OCI-M2 (cell line): Measurements from ENCODE around the gene NEU3.
"Not testable (repeated sequence)": the region's sequence is repeated elsewhere in the genome, so short reads cannot be mapped to it uniquely, and the experiment has no call there.

Experiments used
- DNase-seq: peaks from one replicate; lab custom pipeline; 2025; ENCODE audit not compliant: unreplicated experiment; lab: John Stamatoyannopoulos, UW

Gene NEU3

GRCh38 chr11:74988541-74989259 lies at the start of gene NEU3:
TSS of gene NEU3 (plus strand) at chr11:74988933. CDS start at chr11:74989061, 128 bp downstream.
- DNase-seq = peak; percentile 41

GRCh38 chr11:74941492-74941891 lies 47.2 kb upstream of the NEU3 start:
- no peak for DNase-seq

- no peak for DNase-seq
Observed at GRCh38 chr11:74942073-74942759, 46.5 kb upstream of the NEU3 start.

- no peak for DNase-seq
Observed at GRCh38 chr11:74948546-74948897, 40.2 kb upstream of the NEU3 start.

DNA sequence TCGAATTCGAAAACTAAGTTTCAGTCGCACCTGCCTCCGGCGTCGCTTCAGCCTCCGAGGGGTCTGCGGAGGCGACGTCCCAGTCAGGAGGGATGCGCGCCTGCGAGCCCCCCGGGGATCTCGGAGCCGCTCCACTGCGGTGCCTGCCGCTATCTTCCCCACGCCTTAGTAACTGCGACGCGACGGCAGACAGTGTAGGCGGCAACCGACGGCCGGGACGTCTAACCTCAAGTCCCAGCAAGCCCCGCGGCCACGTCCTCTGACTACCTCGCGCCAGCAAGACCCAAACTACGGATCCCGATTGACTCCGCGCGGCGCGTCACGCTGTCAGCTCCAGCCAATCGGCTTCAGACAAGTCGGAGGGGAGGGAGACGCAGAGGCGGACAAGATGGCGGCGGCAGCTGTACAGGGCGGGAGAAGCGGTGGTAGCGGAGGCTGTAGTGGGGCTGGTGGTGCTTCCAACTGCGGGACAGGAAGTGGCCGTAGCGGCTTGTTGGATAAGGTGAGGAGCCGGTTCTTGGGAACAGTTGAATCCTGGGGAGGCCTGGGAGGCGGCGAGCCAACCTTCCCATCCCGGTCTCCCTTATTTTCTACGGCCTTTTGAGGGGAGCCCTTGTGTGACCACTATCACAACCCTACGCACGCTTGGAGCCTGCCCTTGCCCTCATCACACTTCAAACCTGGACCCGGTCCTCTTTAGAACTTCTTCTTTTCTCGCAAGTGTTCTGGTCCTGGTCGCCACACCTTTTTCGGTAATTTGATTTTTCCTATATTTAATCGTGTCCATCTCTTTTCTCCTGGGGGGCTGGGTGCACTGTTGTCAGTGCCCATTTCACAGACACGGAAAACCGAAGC lies 39.6 kb upstream of the NEU3 start, which contains the start of the genes SPCS2 and XRRA1:
SPCS2 (plus strand) TSS at position 369 of the 855 bp plus-strand sequence; CDS start at position 389, 20 bp downstream.
XRRA1 (minus strand) TSS at position 194 of the 855 bp plus-strand sequence. CDS start 8,213 bp downstream, outside the sequence.
- DNase-seq = peak; percentile 53

- no peak for DNase-seq
Observed at GRCh38 chr11:74949753-74950137, 39.0 kb upstream of the NEU3 start.

DNA sequence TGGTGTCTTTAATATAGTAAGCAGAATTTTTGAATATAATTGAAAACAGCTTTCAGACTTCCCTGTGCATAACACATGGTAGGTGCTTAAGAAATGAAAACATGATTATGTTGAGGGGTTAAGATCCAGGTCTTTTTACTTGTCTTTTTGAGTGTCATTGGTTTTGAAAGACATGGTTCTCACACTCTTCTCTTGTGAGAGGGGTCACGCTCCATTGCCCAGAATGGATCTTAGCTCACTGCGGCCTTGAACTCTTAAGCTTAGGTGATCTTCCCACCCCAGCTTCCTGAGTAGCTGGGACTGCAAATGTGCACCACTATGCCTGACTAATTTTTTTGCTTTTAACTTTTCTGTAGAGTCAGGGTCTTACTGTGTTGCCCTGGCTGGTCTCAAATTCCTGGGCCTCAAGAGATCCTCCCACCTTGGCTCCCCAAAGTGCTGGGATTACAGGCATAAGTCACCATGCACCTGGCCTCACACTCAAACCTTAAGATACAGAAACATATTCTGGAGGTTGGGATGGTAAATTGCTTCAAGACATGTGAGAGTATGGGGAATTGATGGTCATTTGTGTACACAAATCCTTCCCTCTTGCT lies 38.3 kb upstream of the NEU3 start:
- DNase-seq = no peak

DNA sequence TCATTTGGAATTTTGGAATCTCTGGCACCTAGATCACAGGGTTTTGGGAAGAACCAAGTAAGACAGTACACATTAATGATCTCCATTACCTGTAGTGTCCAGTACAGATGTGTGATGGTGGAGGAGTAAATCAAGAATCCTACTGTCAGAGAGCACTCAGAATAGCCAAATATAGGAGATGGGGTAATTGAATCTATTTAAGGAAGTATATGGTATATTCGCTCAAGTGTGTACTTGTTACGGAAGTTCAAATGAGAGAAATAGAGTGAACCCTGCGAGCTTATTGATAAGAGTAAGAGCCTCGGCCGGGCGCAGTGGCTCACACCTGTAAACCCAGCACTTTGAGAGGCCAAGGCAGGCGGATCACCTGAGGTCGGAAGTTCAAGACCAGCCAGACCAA lies 37.5 kb upstream of the NEU3 start:
- DNase-seq = no peak

DNA sequence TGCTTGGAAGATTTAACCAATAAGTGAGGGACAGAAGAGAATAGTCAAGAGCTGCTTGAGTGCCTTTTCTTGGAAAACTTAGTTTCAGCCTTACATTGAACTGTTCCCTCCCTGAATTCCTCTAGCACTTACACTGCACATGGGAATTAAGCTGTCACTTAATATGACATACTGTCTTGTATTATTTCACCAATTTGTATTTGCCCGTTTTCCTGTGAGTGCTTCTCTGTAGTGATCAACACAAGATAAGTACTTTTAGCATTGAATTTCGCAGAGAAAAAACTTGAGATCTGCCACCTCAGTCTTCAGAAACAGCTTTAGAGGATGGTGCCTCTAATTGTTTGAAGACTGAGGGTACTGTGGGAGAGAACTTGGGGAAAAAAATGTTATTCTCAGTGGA lies 36.0 kb upstream of the NEU3 start:
- no peak for DNase-seq

GRCh38 chr11:74953451-74953850 lies 35.3 kb upstream of the NEU3 start:
- no peak for DNase-seq

DNA sequence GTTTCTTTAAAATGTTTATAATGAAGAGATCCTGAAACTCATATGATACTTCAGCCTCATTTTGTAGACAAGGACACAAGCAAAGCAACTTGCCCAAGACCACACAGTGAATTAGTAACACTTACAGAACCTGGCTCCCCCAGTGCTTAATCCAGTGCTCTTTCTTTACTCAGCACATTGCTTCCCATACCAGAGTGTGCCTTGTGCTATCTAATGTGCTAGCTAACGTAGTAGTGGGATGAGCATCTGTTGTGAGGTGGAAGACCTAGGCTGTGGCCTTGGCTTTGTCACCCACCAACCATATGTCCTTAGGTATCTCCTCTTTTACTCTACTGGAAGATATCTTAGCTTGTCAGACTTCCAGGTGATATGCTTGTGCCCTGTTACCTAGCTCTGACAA lies 34.5 kb upstream of the NEU3 start:
- no peak for DNase-seq

- DNase-seq = no peak
Observed at GRCh38 chr11:74956397-74957015, 32.2 kb upstream of the NEU3 start.

- no peak for DNase-seq
Observed at GRCh38 chr11:74957937-74958629, 30.6 kb upstream of the NEU3 start.

DNA sequence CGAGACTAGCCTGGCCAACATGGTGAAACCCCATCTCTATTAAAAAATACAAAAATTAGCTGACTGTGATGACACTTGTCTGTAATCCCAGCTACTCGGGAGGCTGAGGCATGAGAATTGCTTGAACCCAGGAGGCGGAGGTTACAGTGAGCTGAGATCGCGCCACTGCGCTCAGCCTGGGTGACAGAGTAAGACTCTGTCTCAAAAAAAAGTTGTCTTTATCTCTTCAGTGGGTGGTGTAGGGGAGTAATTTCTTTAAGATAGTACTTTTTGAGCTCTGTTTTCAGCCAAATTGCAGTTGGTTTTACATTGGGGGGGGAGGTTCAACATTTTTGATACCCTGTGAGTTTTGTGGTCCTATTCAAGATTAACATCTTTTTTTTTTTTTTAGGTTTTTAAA lies 28.6 kb upstream of the NEU3 start:
- DNase-seq = not testable (repeated sequence)

- no peak for DNase-seq
Observed at GRCh38 chr11:74966651-74967050, 22.1 kb upstream of the NEU3 start.

DNA sequence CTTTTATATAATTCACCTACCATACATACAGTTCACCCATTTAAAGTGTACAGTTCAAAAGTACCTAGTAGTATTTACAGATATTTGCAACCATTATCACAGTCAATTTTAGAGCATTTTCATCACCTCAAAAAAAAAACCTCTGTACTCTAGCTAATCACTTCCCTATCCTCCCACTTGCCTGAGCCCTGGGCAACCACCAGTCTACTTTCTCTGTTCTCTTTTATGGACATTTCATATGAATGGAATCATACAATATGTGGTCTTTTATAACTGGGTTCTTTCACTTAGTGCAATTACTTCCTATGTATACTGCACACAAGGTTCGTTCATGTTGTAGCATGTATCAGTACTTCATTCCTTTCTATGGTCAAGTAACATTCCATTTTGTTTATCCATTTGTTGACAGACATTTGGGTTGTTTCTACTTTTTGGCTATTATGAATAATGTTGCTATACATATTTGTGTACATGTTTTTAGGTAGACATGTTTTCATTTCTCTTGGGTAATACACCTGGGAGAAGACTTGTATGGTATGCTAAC lies 17.8 kb upstream of the NEU3 start:
- no peak for DNase-seq

GRCh38 chr11:74971424-74971823 lies 17.3 kb upstream of the NEU3 start:
- no peak for DNase-seq

DNA sequence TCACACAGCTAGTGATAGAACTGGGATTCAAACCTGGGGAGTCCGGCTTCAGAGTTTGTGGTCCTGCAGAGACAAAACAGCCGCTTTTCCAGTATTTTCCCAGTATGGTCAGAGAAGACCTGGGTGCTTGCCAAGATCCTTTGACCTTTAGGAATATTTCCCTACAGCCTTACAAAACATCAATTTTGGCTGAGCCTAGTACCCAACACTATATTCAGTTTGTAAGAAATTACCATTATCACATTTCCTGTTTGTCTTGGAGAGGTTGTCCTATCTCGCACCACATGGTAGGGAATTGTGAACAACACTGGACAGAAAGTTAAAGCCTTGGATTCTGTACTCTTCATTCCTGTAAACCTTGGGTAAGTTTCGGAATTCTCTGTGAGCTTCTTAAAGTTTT lies 10.7 kb upstream of the NEU3 start:
- no peak for DNase-seq

DNA sequence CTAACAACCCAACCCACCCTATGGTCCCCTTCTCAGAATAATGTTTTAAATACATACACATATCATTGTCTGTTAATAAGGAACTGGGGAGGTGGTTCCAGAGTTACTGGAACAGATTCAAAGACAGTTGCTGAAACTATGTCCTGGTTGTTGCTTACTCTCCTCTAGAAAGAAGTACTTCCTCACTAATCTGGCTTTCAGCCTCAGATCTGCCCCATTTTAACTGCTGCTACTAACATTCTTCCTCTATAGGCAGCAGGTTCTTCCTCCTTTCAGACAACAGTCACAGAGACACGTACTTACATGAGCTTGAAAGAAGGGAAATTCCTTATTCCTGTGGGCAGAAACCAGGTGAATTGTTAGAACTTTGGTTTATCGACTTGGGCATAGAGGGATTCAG lies 8.1 kb upstream of the NEU3 start:
- DNase-seq = no peak

GRCh38 chr11:74981888-74982287 lies 6.8 kb upstream of the NEU3 start:
- no peak for DNase-seq
